GM12865 (cell line): Measurements from ENCODE around the gene ARSD.

ENCODE experiments used
- DNase-seq: peaks from one replicate; pipeline ENCODE4 v3.0.0; 2010; ENCODE audit warnings: low read depth
- H3K4me3 ChIP-seq: 2 replicates; pipeline ENCODE4 v1.5.1; 2011; ENCODE audit warnings: mild to moderate bottlenecking, low read depth, low read length, control low read depth
- TF ChIP-seq, protein P1 (sequence below): IDR thresholded peaks from 2 replicates; pipeline ENCODE4 v1.5.1; 2011; ENCODE audit warnings: low read length, control low read depth, low read depth, inconsistent platforms; ENCODE audit not compliant: insufficient read depth; ENCODE audit errors: missing control alignments

The ARSD gene

DNA sequence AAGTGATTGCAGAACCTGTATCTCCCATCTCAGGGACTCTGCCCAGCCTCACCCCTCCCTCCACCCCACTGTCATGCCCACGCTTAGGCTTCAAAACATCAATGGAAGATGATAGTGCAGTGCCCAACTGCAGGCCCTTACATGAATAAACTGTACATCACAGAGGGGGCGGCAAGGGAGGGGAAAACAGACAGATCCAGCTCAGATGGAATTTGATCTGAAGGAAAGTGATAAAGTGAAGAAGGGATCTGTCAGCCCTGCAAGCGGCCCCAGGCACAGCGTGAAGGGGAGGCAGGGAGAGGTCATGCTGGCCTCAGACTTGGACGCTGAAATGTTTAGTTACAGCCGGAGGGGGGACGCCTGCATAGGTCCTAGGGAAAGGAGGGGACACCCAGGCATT lies 61.9 kb downstream of the ARSD start:
- TF ChIP-seq, protein P1, sequence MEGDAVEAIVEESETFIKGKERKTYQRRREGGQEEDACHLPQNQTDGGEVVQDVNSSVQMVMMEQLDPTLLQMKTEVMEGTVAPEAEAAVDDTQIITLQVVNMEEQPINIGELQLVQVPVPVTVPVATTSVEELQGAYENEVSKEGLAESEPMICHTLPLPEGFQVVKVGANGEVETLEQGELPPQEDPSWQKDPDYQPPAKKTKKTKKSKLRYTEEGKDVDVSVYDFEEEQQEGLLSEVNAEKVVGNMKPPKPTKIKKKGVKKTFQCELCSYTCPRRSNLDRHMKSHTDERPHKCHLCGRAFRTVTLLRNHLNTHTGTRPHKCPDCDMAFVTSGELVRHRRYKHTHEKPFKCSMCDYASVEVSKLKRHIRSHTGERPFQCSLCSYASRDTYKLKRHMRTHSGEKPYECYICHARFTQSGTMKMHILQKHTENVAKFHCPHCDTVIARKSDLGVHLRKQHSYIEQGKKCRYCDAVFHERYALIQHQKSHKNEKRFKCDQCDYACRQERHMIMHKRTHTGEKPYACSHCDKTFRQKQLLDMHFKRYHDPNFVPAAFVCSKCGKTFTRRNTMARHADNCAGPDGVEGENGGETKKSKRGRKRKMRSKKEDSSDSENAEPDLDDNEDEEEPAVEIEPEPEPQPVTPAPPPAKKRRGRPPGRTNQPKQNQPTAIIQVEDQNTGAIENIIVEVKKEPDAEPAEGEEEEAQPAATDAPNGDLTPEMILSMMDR, result no peak

GRCh38 chrX:2863646-2864045 lies 65.5 kb downstream of the ARSD start:
- TF ChIP-seq, protein P1, result no peak
- no peak overlapping the region for H3K4me3 ChIP-seq
- no peak for DNase-seq

More for the DNA sequence above, 61.9 kb downstream of the ARSD start:
- DNase-seq, result no peak
- H3K4me3 ChIP-seq, result no peak overlapping the region

GRCh38 chrX:2862404-2862803 lies 66.7 kb downstream of the ARSD start:
- no peak for DNase-seq
- TF ChIP-seq, protein P1, result no peak
- no peak overlapping the region for H3K4me3 ChIP-seq

DNA sequence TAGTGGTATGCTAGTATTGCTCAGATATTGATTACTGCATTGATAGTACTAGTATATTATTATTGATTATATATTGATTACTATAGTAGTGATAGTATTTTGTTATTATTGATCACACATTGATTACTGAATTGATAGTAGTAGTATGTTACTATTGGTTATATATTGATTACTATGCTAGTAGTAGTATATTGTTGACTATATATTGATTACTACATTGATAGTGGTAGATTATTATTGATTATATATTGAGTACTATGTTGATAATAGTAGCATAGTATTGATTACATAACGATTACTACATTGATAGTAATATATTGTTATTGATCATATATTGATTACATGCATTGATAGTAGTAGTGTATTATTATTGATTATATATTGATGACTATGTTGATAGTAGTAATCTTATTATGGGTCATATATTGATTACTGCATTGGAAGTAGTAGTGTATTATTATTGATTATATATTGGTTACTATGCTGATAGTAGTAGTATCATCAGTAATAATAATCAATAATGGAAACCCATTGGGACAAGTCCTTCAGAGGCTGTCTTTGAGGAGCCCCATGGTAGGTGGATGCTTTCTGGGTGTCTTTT lies 69.8 kb downstream of the ARSD start:
- DNase-seq, result no peak
- H3K4me3 ChIP-seq, result no peak overlapping the region
- TF ChIP-seq, protein P1, result no peak

- TF ChIP-seq, protein P1, result no peak
- H3K4me3 ChIP-seq, result no peak overlapping the region
- no peak for DNase-seq
Observed at GRCh38 chrX:2857566-2857965, 71.6 kb downstream of the ARSD start.

DNA sequence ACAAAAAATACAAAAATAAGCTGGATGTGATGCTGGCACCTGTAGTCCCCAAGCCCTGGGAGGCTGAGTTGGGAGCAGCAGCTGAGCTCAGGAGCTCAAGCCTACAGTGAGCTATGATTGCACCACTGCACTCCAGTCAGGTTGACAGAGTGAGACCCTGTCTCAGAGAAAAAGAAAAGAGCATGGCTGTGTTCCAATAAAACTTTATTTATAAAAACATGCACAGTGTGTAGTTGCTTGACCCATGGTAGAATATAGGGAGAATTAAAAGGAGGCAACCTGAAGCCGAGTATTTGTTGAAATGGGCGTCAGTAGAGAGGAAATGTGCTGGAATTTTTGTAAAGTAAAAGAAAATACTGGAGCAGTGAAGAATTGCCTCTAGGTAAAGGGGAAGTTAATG lies 73.4 kb downstream of the ARSD start:
- no peak for DNase-seq
- TF ChIP-seq, protein P1, result no peak
- no peak overlapping the region for H3K4me3 ChIP-seq

GRCh38 chrX:2854918-2855317 lies 74.2 kb downstream of the ARSD start:
- DNase-seq, result no peak
- TF ChIP-seq, protein P1, result no peak
- no peak overlapping the region for H3K4me3 ChIP-seq
